ENCODE measurements around the gene MRPL10. TPM values are rescaled to one million over a fixed set of nuclear protein-coding genes. Genes with fewer than 3 reads are reported as not detected.
A peak's percentile ranks its signal among the peaks of the same experiment; 100 is the strongest.

The MRPL10 gene
- total and polyA plus RNA-seq, 2 of the 8 experiments (the other 6 are each of a cell fraction or from before 2014, with no cell fraction given), result 85.3 to 214 TPM

- peaks cover 10 to 37% (median 23%) of the 10 kb centered on the region in 4 experiments for H3K4me1 ChIP-seq (replicated peaks in 1 of 4; ENCODE audit: control insufficient read depth in 3 of 4, insufficient read depth in 4 of 4, low read length in 3 of 4)
- H4K91ac ChIP-seq (replicated peaks; ENCODE audit: insufficient read length, low read length), result no peak overlapping the region
- FAIRE-seq (no peak), DNase-seq (ENCODE audit: low read depth in 1 of 2, low spot score in 2 of 2) (no peak)
- no peaks in the 10 kb centered on the region for H4K20me1 ChIP-seq (replicated peaks in 1 of 2; ENCODE audit: control insufficient read depth in 1 of 2, insufficient read depth in 2 of 2, low read length in 2 of 2)
- no peak overlapping the region for H3K27ac ChIP-seq (ENCODE audit: low read depth, low read length)
- H2AK5ac ChIP-seq (ENCODE audit: low read depth, low read length), result no peak overlapping the region
- no peak overlapping the region for H2BK12ac ChIP-seq (ENCODE audit: low read depth, low read length)
- H3K27me3 ChIP-seq (replicated peaks in 1 of 4; ENCODE audit: control insufficient read depth in 3 of 4, extremely low read depth in 1 of 4, insufficient read depth in 3 of 4, low read length in 3 of 4), result peaks cover 0 to 4% (median 2%) of the 10 kb centered on the region in 4 experiments; a peak in 3 of 7 replicates
- no peak overlapping the region for H2BK20ac ChIP-seq (ENCODE audit: low read length)
- H3K9ac ChIP-seq (replicated peaks in 1 of 4; ENCODE audit: extremely low read depth in 1 of 4, low read depth in 3 of 4, low read length in 3 of 4), result no peak overlapping the region
- no peaks in the 10 kb centered on the region for H3K36me3 ChIP-seq (ENCODE audit: control insufficient read depth in 2 of 4, insufficient read depth in 4 of 4, low read length in 3 of 4)
- H3K9me3 ChIP-seq (ENCODE audit: insufficient read depth in 2 of 2, low read depth in 1 of 2, low read length in 1 of 2), result no peaks in the 10 kb centered on the region
- peak overlapping the region; percentile 71; the same call in 1 of the 2 replicates for H3K18ac ChIP-seq (ENCODE audit: extremely low read depth, low read length)
- H4K5ac ChIP-seq (ENCODE audit: insufficient read length, low read depth, low read length), result no peak overlapping the region
- H3K4ac ChIP-seq (replicated peaks; ENCODE audit: insufficient read length, low read depth, low read length), result no peak overlapping the region
- H3K14ac ChIP-seq (ENCODE audit: insufficient read length), result no peak overlapping the region
- H3K4me3 ChIP-seq (ENCODE audit: extremely low read depth in 1 of 4, insufficient read depth in 2 of 4, low read depth in 3 of 4, low read length in 4 of 4), result no peak overlapping the region
- no peaks in the 10 kb centered on the region; the same call in 1 of the 2 replicates for H3K23me2 ChIP-seq (ENCODE audit: low read depth, low read length)
- ChIA-PET CTCF (ENCODE audit: partially characterized antibody) (interaction anchor here (10.7 to 18.8 kb wide), 2 partner anchors 28 kb away, joined by 257 to 1206 read pairs; partner anchors contain the start of genes SCRN2 and SP6), POLR2A (ENCODE audit: partially characterized antibody) (interaction anchor here (1.2 kb wide), 1 partner anchor 30 kb away, joined by 3 read pairs; no protein-coding TSS in a partner anchor)
- H3K56ac ChIP-seq (replicated peaks; ENCODE audit: insufficient read length, low read depth, low read length), result no peak overlapping the region
- H2BK5ac ChIP-seq (ENCODE audit: low read depth, low read length), result no peak overlapping the region
- no peak overlapping the region for H2BK120ac ChIP-seq (replicated peaks; ENCODE audit: low read depth, low read length)
- TF ChIP-seq CHD2 (IDR thresholded peaks at IDR 0.05; ENCODE audit: low read length) (no peak), ASH2L (IDR thresholded peaks at IDR 0.05; ENCODE audit: low read length) (peak; percentile 4), EP300 (IDR thresholded peaks at IDR 0.05; ENCODE audit: borderline replicate concordance in 1 of 2, low read depth in 2 of 2, low read length in 2 of 2) (no peak)
- no peak overlapping the region for H2AFZ ChIP-seq (ENCODE audit: low read length)
- no peaks in the 10 kb centered on the region for H3K79me1 ChIP-seq (ENCODE audit: low read depth, low read length)
- H3K79me2 ChIP-seq (ENCODE audit: control insufficient read depth in 1 of 2, insufficient read depth in 2 of 2, low read length in 2 of 2), result no peaks in the 10 kb centered on the region
- H3K23ac ChIP-seq (ENCODE audit: insufficient read length), result no peak overlapping the region
- no peak overlapping the region; the same call in 1 of the 2 replicates for H4K8ac ChIP-seq (ENCODE audit: extremely low read depth, insufficient read depth, low read length)
- no peak overlapping the region for H3K4me2 ChIP-seq (ENCODE audit: insufficient read depth in 1 of 2, low read depth in 2 of 2, low read length in 2 of 2)
- H2BK15ac ChIP-seq (ENCODE audit: low read length), result no peak overlapping the region
- WGBS, 2 experiments (ENCODE audit: extremely low coverage in 1 of 2, insufficient coverage in 1 of 2, insufficient read length in 1 of 2, insufficient replicate concordance in 2 of 2, low coverage in 1 of 2, low lambda C conversion rate in 2 of 2, missing lambda C conversion rate in 1 of 2), result 81% methylated on average over 8 of the region's 9 CpGs; no CpG with 5 or more reads in 1 of the 2 experiments
These were observed 46.2 kb upstream of the MRPL10 start for GRCh38 chr17:47877368-47878034.

Measured in H1 (cell line).